ENCODE data around the gene GGNBP2.

GRCh38 chr17:36608794-36609497 lies 64.2 kb downstream of the GGNBP2 start:
- TF ChIP-seq CTCF (IDR thresholded peaks at IDR 0.05; ENCODE audit: low read depth, low read length, poor library complexity, severe bottlenecking) (peak; percentile 55), EZH2phosphoT487 (IDR thresholded peaks at IDR 0.05; ENCODE audit: borderline replicate concordance, low read length) (no peak)

All from DOHH2 (cell line).